HG03469 (cell line): ENCODE results near the gene OPHN1.
A peak's percentile ranks its signal among the peaks of the same experiment; 100 is the strongest.

Experiments
- ATAC-seq: cut with Tn5 transposase; IDR thresholded peaks from one replicate; pipeline ENCODE4 v1.9.1; 2021; ENCODE audit warnings: mild to moderate bottlenecking, moderate library complexity, moderate number of reproducible peaks; ENCODE audit not compliant: unreplicated experiment

The OPHN1 gene, protein sequence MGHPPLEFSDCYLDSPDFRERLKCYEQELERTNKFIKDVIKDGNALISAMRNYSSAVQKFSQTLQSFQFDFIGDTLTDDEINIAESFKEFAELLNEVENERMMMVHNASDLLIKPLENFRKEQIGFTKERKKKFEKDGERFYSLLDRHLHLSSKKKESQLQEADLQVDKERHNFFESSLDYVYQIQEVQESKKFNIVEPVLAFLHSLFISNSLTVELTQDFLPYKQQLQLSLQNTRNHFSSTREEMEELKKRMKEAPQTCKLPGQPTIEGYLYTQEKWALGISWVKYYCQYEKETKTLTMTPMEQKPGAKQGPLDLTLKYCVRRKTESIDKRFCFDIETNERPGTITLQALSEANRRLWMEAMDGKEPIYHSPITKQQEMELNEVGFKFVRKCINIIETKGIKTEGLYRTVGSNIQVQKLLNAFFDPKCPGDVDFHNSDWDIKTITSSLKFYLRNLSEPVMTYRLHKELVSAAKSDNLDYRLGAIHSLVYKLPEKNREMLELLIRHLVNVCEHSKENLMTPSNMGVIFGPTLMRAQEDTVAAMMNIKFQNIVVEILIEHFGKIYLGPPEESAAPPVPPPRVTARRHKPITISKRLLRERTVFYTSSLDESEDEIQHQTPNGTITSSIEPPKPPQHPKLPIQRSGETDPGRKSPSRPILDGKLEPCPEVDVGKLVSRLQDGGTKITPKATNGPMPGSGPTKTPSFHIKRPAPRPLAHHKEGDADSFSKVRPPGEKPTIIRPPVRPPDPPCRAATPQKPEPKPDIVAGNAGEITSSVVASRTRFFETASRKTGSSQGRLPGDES

DNA sequence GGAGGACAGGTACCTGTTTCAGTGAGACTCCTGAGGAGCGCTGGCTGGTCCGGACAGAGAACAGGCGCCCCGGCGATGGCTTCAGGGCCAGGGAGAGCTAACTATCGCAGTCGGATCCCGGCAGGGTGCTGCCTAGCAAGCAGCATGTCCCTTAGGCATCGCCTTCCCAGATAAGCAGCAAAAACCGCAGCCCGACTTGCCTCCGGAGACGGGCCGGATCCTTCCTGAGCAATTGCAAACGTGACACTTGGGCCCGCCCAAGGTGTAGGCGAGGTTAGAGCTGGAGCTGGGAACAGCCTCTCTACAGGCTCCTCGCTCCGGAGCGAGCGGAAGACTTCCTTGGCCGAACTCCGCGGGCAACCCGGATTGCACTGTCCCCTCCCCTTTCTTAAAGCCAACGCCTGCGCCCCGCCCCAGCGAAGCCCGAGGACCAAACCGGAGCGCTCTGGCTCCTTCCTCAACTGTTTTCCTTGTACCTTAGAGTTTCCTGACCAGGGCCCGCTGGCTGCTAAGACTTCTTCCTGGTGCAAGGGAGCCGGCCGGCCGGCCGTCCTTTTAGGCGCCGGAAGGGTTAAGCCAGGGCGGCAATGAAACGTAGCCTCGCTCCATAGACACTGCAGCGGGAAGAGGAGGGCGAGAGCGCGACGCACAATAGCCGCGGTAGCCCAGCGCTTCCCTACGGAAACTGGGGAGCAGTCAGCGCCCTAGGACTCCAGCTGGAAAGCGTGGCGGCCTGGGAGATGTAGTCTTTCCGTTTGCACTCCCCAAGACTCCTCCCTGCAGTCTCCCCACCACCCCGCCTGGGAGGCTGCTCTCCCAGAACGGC is at the start of gene OPHN1:
TSS of gene OPHN1 (minus strand) at position 341 of the 826 bp plus-strand sequence. CDS start 475 bp downstream, outside the sequence.
- no peak for ATAC-seq

GRCh38 chrX:68480969-68481368 is 47.7 kb upstream of the OPHN1 start:
- ATAC-seq, result no peak

DNA sequence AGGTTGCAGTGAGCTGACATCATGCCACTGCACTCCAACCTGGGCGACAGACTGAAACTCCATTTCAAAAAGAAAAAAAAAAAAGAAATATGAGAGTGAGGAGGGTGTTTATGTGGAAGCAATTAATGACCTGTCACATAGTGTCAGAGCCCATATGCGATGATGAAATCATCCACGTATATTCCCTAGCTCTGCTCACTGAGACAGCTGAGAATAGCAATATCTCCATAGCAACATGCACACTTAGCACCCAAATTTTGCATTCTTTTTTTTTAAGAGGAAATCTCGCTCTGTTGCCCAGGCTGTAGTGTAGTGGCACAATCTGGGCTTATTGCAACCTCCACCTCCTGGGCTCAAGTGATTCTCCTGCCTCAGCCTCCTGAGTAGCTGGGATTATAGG is 31.5 kb upstream of the OPHN1 start:
- no peak for ATAC-seq

DNA sequence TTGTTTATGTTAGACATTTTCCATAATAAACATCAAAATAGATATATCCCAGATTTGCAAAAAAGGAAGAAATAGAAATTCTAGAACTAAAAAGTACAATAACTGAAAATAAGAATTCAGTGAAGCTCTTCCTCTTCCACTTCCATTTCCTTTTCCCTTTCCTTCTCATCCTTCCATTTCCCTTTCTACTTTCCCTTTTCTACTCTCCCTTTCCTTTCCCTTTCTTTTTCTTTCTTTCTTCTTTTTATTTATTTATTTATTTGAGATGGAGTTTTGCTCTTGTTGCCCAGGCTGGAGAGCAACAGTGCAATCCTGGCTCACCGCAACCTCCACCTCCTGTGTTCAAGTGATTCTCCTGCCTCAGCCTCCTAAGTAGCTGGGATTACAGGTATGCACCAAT is 30.6 kb upstream of the OPHN1 start:
- ATAC-seq, result no peak

GRCh38 chrX:68462653-68463052 is 29.4 kb upstream of the OPHN1 start:
- no peak for ATAC-seq

DNA sequence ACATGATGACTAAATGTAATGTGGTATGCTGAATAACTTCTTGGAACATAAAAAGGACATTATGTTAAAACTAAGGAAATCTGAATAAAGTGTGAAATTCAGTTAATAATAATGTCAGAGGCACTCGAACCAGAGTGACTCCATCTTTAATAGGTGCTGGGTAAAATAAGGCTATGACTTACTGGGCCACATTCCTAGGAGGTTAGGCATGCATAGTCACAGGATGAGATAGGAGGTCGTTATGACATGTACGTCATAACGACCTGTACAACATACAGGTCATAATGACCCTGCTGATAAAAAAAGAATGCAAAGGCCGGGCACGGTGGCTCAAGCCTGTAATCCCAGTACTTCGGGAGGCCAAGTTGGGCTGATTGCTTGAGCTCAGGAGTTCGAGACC is 28.9 kb upstream of the OPHN1 start:
- no peak for ATAC-seq

- ATAC-seq, result no peak
These were observed 28.3 kb upstream of the OPHN1 start for GRCh38 chrX:68461576-68461975.

- no peak for ATAC-seq
These were observed 27.8 kb upstream of the OPHN1 start for GRCh38 chrX:68461093-68461492.

- no peak for ATAC-seq
These were observed 21.8 kb upstream of the OPHN1 start for GRCh38 chrX:68455151-68455510.

DNA sequence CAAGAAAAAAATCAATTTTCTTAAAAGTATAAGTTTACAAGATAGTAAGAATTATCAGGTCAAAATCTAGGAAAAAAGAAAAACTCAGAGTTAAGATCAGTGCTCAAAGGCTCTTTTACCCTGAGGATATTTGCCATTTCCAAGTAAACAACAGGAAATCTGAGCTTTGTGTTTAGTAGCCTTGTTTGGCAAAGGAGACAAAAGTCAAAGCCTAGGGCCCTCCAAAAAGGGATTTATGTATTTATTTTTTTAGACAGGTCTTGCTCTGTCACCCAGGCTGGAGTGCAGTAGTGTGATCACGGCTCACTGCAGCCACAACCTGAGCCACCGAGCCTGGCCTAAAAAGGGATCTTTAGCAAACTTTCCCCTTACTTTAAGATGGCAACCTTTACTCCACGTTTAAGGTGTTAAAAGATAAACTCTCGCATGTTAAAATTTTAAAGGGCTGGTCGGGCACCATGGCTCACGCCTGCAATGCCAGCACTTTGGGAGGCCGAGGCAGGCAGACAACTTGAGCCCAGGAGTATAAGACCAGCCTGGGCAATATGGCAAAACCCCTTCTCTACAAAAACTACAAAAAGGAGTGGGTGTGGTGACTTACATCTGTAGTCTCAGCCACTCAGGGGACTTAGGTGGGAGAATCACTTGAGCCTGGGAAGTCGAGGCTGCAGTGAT is 21.3 kb upstream of the OPHN1 start:
- ATAC-seq, result no peak

- ATAC-seq, result no peak
These were observed 18.4 kb upstream of the OPHN1 start for GRCh38 chrX:68451720-68452119.

DNA sequence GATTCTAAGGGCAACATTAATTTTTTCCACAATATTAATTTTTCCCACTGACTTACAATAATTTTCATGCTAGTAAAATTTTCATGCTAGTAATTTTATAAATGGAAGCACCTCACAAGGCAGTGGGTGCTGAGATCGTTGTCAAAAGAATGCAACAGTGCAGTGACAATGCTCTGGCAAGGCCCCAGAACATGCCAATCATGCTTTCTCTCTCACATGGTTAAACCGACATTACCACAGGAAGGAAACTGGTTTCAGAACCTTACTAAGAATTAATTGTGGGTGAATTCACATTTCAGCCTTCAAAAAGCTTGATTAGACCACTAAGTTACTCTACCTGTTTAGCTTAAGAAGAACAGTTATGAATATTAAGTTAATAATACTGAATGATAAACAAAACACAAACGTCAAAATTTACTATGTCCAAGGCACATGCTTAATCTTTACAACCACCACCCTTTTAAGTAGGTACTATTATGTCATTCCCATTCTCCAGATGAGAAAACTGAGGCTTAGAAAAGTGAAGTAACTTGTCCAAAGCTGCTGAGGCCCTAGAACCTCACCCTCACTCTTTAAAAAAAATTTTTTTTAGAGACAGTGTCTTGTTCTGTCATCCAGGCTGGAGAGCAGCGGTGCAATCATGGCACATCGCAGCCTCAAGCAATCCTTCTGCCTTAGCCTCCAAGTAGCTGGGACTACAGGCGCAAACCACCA is 10.0 kb upstream of the OPHN1 start:
- ATAC-seq, result peak; percentile 81

DNA sequence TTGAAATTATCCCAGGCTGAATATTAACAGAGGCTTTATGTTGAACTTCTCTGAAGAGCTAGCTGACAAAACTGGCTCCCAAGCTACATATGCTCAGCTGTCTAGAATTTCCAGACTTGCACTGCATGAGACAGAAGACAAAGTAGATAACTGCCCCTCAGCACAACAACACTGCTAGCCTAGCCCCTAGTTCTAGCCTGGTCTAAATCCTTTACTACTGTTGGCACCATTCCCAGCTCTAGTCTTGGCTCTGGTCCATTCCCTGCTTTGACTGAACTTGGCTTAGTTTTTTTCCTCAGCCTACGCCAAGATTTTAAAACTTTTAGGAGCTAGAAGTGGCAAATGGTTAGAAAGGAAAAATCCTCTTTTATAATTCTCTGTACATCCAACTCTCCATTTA is 7.6 kb upstream of the OPHN1 start:
- ATAC-seq, result no peak

DNA sequence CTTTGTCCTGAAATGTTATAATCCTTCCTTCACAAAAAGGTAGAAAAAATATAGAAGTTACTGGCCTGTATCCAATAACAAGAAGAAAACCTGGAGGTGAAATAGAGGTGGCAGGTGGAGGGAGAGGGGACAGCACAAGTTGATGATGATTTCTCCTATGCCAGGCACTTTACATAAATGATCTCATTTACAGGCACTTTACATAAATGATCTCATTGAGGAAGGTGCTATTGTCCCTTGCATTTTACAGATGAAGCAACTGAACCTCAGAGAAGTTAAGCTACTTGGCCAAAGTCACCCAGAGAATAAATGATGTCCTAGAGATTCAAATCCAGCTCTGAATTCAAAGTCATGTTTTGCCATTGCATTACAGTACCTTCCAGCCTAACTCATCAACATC is 7.1 kb upstream of the OPHN1 start:
- no peak for ATAC-seq

GRCh38 chrX:68439341-68439740 is 6.0 kb upstream of the OPHN1 start:
- no peak for ATAC-seq

- ATAC-seq, result no peak
These were observed 5.3 kb upstream of the OPHN1 start for GRCh38 chrX:68438575-68438974.

DNA sequence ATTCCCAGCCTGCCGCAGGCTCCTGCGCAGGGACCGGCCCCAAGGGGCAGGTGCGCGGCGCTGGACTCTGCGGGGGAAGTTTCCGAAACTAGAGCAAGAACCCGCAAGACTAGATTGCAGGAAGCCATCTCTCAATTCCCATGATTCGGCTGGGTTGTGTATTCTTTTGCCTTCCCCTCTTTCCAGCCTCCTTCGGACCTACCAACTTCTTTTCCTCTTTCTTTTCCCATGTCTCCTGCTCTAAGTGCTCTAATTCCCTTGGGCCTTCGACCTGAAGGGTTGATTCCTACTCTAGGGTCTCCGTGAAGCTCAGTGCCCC is 645 bp upstream of the OPHN1 start:
- no peak for ATAC-seq

DNA sequence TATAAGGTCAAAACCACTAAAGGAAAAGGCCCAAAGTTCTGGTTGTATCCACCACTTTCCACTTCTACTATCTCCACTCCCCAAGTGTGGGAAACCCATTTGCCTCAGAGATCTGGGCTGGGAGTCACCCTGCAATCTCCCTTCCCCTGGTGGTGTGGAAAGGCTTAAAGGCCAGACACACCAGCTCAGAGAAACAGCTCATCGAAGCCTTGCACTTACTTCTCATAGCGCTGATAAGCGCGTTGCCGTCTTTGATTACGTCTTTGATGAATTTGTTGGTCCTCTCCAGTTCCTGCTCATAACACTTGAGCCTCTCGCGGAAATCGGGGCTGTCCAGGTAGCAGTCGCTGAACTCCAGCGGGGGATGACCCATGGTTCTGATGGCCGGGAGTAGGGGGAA is 647 bp downstream of the OPHN1 start:
- no peak for ATAC-seq

GRCh38 chrX:68431836-68432235 is 1.5 kb downstream of the OPHN1 start:
- no peak for ATAC-seq

DNA sequence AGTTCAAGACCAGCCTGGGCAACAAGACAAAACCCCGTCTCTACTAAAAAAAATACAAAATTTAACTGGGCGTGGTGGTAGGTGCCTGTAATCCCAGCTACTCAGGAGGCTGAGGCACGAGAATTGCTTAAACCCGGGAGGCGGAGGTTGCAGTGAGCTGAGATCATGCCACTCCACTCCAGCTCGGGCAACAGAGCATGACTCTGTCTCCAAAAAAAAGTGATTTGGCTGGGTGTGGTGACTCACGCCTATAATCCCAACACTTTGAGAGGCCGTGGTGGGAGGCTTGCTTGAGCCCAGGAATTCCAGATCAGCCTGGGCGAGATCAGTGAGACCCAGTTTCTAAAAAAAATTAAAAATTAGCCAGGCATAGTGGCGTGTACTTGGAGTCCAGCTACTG is 4.1 kb downstream of the OPHN1 start:
- no peak for ATAC-seq
